Nephron progenitor cell (in vitro differentiated cells): ENCODE results near the gene PRKCZ.

ENCODE experiments used
- DNase-seq: peaks from one replicate; pipeline ENCODE4 v3.0.0; 2021
- H3K27ac Mint-ChIP-seq: 2 replicates; pipeline ENCODE4 v1.8.0; 2021; ENCODE audit warnings: mild to moderate bottlenecking, moderate library complexity, mixed read lengths
- H3K27me3 Mint-ChIP-seq: 2 replicates; pipeline ENCODE4 v1.8.0; 2021; ENCODE audit warnings: mild to moderate bottlenecking, low read depth, mixed read lengths; ENCODE audit not compliant: poor library complexity
- H3K36me3 Mint-ChIP-seq: 2 replicates; pipeline ENCODE4 v1.8.0; 2021; ENCODE audit warnings: low read depth, mixed read lengths
- H3K4me1 Mint-ChIP-seq: 2 replicates; pipeline ENCODE4 v1.8.0; 2021; ENCODE audit warnings: mixed read lengths
- H3K4me3 Mint-ChIP-seq: 2 replicates; pipeline ENCODE4 v1.8.0; 2021; ENCODE audit warnings: mild to moderate bottlenecking, moderate library complexity, mixed read lengths
- H3K9me3 Mint-ChIP-seq: 2 replicates; pipeline ENCODE4 v1.8.0; 2021; ENCODE audit warnings: mild to moderate bottlenecking, moderate library complexity, mixed read lengths
- CTCF ChIP-seq: fragments of 200-600 bp; sonication (generic); IDR thresholded peaks from 2 replicates; pipeline ENCODE4 v1.5.0; 2021; ENCODE audit warnings: antibody characterized with exemption

The PRKCZ gene

DNA sequence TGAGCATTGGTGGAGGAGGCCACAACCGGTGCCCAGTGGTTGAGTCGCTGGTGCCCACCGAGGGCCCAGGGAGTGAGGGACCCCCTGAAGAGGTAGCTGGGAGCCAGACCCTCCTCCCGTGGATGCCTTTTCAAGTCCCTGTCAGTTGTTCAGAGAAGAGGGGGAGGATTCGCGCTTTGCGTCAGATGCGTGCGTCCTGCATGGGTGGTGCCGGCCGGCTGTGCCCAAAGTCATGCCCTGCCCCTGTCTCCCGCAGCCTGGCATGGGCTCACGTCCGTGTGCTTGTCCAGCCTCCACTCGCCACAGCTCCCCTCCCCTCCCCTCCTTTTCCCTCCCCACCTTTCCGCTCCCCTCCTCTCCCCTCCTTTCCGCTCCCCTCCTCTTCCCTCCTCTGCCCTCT is 45.2 kb downstream of the PRKCZ start:
- Mint-ChIP-seq H3K36me3 (peaks cover 11% of the 10 kb centered on the region), H3K4me3 (no peak overlapping the region), H3K9me3 (peaks cover 12% of the 10 kb centered on the region), H3K4me1 (peaks cover 40% of the 10 kb centered on the region), H3K27me3 (peaks cover 17% of the 10 kb centered on the region), H3K27ac (no peak overlapping the region)
- no peak for DNase-seq
- no peak for TF ChIP-seq CTCF

GRCh38 chr1:2095981-2096736 is 45.9 kb downstream of the PRKCZ start:
- Mint-ChIP-seq H3K9me3 (peaks cover 12% of the 10 kb centered on the region), H3K4me3 (no peak overlapping the region), H3K36me3 (peaks cover 11% of the 10 kb centered on the region), H3K4me1 (peaks cover 39% of the 10 kb centered on the region), H3K27me3 (peaks cover 14% of the 10 kb centered on the region), H3K27ac (no peak overlapping the region)
- no peak for DNase-seq
- no peak for TF ChIP-seq CTCF

DNA sequence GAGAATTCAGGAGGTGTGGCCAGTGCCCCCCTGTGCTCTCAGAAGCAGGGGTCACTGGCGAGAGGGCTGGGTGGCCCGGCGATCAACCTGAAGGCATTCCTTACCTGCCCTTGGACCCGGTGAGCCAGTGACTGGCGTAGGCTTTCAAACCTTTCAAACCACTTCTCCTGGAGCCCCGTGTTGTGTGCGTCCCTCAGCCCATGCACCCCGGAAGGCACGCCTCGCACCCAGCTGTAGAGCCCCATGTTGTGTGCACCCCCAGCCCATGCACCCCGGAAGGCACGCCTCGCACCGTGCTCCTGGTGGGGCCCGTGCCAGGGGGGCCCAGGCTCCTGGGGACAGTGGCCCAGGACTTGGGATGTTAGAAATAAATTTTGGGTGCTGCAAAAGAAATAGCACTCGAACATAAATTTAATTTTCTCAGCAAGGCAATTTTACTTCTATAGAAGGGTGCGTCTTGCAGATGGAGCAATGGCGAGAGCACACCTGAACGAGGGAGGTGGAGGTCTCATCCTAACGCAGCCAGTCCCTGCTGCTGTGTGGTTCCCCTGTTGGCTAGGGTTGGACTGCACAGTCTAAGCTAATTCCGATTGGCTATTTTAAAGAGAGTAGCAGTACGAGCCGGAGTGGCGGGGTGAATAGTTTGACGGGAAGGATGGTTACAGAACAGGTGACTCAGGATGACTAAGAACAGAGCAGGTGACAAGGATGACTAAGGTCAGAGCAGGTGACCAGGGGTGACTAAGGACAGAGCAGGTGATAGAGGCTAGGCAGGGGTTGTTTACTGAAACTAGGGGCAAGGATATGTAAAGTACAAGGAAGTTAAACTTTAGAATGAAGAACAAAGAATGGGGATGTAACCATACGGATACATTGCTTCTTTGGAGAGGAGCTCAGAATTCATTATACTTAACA is 47.4 kb downstream of the PRKCZ start:
- no peak for DNase-seq
- peaks cover 16% of the 10 kb centered on the region for H3K36me3 Mint-ChIP-seq
- H3K27me3 Mint-ChIP-seq, result peaks cover 10% of the 10 kb centered on the region
- TF ChIP-seq CTCF, result no peak
- peaks cover 12% of the 10 kb centered on the region for H3K9me3 Mint-ChIP-seq
- H3K4me1 Mint-ChIP-seq, result peaks cover 40% of the 10 kb centered on the region
- H3K27ac Mint-ChIP-seq, result no peak overlapping the region
- no peak overlapping the region for H3K4me3 Mint-ChIP-seq

- Mint-ChIP-seq H3K4me1 (peaks cover 44% of the 10 kb centered on the region), H3K9me3 (peaks cover 12% of the 10 kb centered on the region), H3K36me3 (peaks cover 16% of the 10 kb centered on the region), H3K4me3 (no peak overlapping the region), H3K27ac (no peak overlapping the region), H3K27me3 (peaks cover 10% of the 10 kb centered on the region)
- no peak for DNase-seq
- no peak for TF ChIP-seq CTCF
Observed at GRCh38 chr1:2098301-2098698, 48.1 kb downstream of the PRKCZ start.

DNA sequence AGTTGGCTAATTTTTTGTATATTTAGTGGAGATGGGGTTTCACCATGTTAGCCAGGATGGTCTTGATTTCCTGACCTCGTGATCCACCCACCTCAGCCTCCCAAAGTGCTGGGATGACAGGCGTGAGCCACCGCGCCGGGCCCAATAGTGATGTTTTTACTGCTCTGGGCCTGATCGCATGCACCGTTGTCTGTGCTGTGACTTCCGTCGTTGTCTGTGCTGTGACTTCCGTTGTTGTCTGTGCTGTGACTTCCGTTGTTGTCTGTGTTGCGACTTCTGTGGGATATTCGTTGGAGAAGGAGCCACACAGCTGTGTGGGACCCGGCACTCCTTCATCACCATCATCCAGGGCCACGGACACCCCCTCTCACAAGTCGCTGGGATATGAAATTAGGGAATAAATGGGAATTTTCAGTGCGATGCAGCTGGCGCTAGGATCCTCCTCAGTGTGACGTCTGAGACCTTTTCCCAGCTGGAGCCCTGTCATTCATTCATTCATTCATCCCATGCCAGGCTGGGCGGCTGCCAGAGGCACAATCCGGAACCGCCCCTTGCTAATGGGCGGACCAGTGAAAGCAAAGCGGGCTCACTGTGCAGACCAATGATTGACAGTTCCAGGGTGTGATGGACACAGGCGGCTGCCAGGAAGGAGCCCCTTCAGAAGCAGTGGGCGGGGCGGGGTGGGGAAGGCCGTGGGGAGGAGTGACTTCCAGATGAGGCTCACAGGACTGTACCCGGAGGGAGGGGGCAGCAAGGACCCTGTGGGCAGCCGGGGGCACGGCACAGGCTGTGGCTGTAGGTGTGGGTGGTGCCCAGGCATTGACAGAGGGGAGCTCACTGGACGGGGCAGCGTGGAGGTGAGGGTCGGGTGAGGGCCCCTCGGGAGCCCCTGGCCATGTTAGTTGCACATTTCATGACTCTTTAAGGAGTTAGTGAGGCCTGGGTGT is 48.9 kb downstream of the PRKCZ start:
- Mint-ChIP-seq H3K27ac (peak overlapping the region; percentile 78), H3K36me3 (peaks cover 16% of the 10 kb centered on the region), H3K27me3 (peaks cover 10% of the 10 kb centered on the region), H3K9me3 (peaks cover 12% of the 10 kb centered on the region), H3K4me3 (no peak overlapping the region), H3K4me1 (peaks cover 52% of the 10 kb centered on the region)
- TF ChIP-seq CTCF, result no peak
- no peak for DNase-seq
